WTC11 (cell line): ENCODE results near the gene PRRC2C.

Experiments
- ATF3 ChIP-seq: sonication (generic); formaldehyde crosslinking; conservative IDR thresholded peaks from 2 replicates; pipeline ENCODE4 v1.8.1; 2022; ENCODE audit warnings: mild to moderate bottlenecking, missing genetic modification reagents
- CTCF ChIP-seq: fragments of 200-600 bp; IDR thresholded peaks from 2 replicates; pipeline ENCODE4 v1.8.0; 2022; ENCODE audit warnings: antibody characterized with exemption
- E2F4 ChIP-seq: sonication (generic); formaldehyde crosslinking; IDR thresholded peaks from 2 replicates; pipeline ENCODE4 v1.8.1; 2022; ENCODE audit warnings: low read depth, mild to moderate bottlenecking, moderate library complexity, missing genetic modification reagents, borderline replicate concordance
- ESRRA ChIP-seq: sonication (generic); formaldehyde crosslinking; IDR thresholded peaks from 2 replicates; pipeline ENCODE4 v1.8.1; 2022; ENCODE audit warnings: mild to moderate bottlenecking, missing genetic modification reagents, borderline replicate concordance
- GABPB1 ChIP-seq: sonication (generic); formaldehyde crosslinking; IDR thresholded peaks from 2 replicates; pipeline ENCODE4 v1.8.1; 2023; ENCODE audit warnings: mild to moderate bottlenecking, missing genetic modification reagents
- STAT6 ChIP-seq: sonication (generic); formaldehyde crosslinking; conservative IDR thresholded peaks from 2 replicates; pipeline ENCODE4 v1.8.1; 2023; ENCODE audit warnings: mild to moderate bottlenecking, low read depth, missing genetic modification reagents, moderate library complexity
- TCF7 ChIP-seq: sonication (generic); formaldehyde crosslinking; IDR thresholded peaks from 2 replicates; pipeline ENCODE4 v1.8.0; 2022; ENCODE audit warnings: mild to moderate bottlenecking, low read depth, missing genetic modification reagents, moderate library complexity
- USF2 ChIP-seq: sonication (generic); formaldehyde crosslinking; IDR thresholded peaks from 2 replicates; pipeline ENCODE4 v1.8.1; 2023; ENCODE audit warnings: mild to moderate bottlenecking, missing genetic modification reagents, moderate library complexity
- ZBTB21 ChIP-seq: sonication (generic); formaldehyde crosslinking; IDR thresholded peaks from 2 replicates; pipeline ENCODE4 v1.8.1; 2023; ENCODE audit warnings: mild to moderate bottlenecking, missing genetic modification reagents, borderline replicate concordance
- ZNF138 ChIP-seq: sonication (generic); formaldehyde crosslinking; conservative IDR thresholded peaks from 2 replicates; pipeline ENCODE4 v1.8.1; 2022; ENCODE audit warnings: mild to moderate bottlenecking, moderate library complexity, missing genetic modification reagents

- TF ChIP-seq E2F4 (CRISPR knock-in tag) (no peak), USF2 (CRISPR knock-in tag) (no peak), CTCF (no peak), TCF7 (CRISPR knock-in tag) (no peak), STAT6 (CRISPR knock-in tag) (no peak), ATF3 (CRISPR knock-in tag) (no peak), GABPB1 (CRISPR knock-in tag) (no peak), ESRRA (CRISPR knock-in tag) (no peak), ZNF138 (CRISPR knock-in tag) (no peak), ZBTB21 (CRISPR knock-in tag) (no peak)
These were observed 136.8 kb downstream of the PRRC2C start, which contains the start of gene MYOCOS for GRCh38 chr1:171622152-171622462.
